Heart left ventricle (tissue), 13 donors: ENCODE results near the gene ZDHHC5.

Experiments used
- CTCF ChIP-seq, 12 donors: fragments of 200-600 bp; sonication (generic) in 4 of 12; IDR thresholded peaks; one replicate each; pipeline versions ENCODE4 v1.5.0 to v1.8.0; 2018 to 2022; ENCODE audit warnings: antibody characterized with exemption in 12 of 12, mild to moderate bottlenecking in 5 of 12
- POLR2A ChIP-seq, 2 donors: fragments of 450-650 bp; IDR thresholded peaks; one replicate each; pipeline ENCODE4 v1.6.1; 2017; ENCODE audit warnings: antibody characterized with exemption in 2 of 2, mild to moderate bottlenecking in 2 of 2, moderate library complexity in 2 of 2
- donor health status: ischemic (EF 13 %, LVEDD 7.1; RV severe dilation, severe dysfunction).
- donor health status: DM: no; HTN: yes; CAD: no.
- donor health status: DM: no; HTN: no; CAD: no.
- donor health status: ischemic (EF 25% LVEDD 6.9; RV normal size, moderate dysfunction).
- donor health status: ischemic (EF 25% LVEDD 5.7; RV mildly dilated, moderate dysfunction).
- donor health status: ischemic (EF 35%, LVEDD 5.7; RV mildly dilated, moderate dysfunction).
- donor health status: nonischemic (EF 11% LVEDD 7.7; RV severe dilation, severe dysfunction).
- donor health status: DM: yes; HTN: yes; CAD: no.
- donor health status: PGD.
- donor health status: ischemic (EF 29% LVEDD 5.4; RV normal size, mild dysfunction).
- donor health status: nonischemic (EF 23%, LVEDD 6.1; RV moderate dilation, normal function).

GRCh38 chr11:57699813-57700212 lies 31.9 kb downstream of the ZDHHC5 start:
- no peak for TF ChIP-seq CTCF (IDR thresholded peaks at IDR 0.05)
- TF ChIP-seq POLR2A (IDR thresholded peaks at IDR 0.05): no peak
